Iris pigment epithelial cell (primary cell): Measurements from ENCODE around the gene KLRF1.

Experiments used
- DNase-seq: peaks from one replicate; pipeline ENCODE4 v3.0.0-alpha.2; 2011; ENCODE audit warnings: low read depth

The KLRF1 gene, protein sequence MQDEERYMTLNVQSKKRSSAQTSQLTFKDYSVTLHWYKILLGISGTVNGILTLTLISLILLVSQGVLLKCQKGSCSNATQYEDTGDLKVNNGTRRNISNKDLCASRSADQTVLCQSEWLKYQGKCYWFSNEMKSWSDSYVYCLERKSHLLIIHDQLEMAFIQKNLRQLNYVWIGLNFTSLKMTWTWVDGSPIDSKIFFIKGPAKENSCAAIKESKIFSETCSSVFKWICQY

DNA sequence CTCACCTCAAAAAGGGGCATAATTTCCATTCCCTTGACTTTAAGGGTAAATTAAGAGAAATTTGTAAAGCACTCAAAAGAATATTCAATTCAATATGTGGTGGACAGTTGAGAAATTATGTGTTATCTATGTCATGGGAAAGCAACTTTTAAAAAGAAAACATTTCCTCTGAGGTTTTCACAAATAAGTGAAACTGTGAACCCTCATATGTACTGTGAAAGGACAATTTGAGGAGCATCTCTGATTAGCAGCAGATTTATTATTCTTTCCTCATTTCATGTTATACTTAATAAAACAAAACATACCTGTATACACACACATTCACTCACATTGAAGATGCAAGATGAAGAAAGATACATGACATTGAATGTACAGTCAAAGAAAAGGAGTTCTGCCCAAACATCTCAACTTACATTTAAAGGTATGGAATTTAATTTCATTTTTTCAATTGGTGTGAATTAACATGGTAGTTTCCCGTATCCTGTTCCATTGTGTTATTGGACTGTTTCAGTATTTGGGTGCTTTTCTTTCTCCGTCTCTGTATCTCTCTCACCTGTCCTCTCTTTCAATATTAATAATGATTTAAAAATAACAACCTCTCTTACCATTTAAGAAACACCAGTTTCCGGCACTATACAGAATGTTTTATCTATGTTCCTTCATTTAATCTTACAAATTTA is at the start of gene KLRF1:
TSS of gene KLRF1 (plus strand) at position 273 of the 680 bp plus-strand sequence. CDS start at position 337, 64 bp downstream.
- no peak for DNase-seq

DNA sequence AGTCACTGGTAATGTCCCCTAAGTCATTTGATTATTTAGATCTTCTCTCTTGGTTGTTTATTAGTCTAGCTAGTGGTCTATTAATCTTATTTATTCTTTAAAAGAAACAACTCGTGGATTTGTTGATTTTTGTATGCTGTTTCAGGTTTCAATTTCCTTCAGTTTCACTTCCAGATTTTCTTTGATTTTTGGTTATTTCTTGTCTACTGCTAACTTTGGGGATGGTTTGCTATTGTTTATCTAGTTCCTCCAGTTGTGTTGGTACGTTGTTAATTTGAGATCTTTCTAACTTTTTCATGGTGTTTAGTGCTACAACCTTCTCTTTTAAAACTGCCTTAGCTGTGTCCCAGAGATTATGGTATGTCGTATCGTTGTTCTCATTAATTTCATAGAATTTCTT is 48.1 kb upstream of the KLRF1 start:
- no peak for DNase-seq

DNA sequence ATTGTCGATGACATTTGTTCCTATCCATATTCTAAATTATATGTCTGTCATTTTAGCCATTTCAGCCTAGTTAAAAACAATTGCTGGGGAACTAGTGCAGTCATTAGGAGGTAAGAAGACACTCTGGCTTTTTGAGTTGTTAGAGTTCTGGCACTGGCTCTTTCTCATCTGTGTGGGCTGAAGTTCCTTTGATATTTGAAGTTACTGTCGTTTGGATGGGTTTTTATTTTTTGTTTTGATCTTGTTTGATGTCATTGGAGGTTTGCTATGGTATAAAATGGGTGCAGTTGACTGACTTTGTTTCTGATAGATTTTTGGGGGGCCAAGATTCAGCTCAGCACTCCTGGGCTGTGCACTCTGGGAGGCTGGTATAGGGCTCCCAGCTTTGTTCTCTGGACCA is 45.9 kb upstream of the KLRF1 start:
- DNase-seq = no peak

DNA sequence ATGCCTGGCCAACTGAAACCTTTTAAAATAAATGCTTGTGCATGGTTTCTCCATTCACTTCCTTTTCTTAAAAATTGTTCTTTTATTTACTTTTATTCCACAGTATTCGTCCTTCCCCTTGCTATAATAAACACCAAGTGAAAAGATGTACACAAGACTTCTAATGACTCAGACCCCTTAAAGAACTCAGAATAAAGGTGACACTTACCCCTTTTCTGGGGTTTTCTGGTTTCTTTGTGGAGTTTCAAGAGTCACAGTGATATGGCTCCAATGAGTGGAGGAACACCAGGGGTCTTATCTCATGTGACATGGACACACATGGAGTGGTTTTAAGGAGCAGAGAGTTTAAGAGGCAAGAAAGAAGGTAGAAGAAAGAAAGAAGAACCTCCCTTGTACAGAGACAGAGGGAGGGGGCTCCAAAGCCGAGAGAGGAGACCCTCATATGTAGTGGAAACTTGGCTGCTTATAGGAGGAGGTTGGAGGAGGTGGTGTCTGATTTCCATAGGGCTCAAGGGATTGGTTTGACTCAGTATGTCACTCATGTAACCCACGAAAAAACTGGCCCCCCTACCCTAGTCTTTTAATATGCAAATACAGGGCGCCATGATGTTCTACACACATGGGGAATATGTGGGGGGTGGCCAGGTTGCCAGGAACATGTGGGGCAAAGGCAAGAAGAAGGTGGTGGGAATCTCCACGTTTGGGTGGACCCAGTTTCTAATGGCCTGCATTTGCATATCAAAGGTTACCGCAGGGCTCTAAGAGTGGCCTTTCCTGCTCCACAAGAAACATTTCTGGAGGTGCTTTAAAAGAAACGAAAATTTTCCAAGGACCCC is 44.5 kb upstream of the KLRF1 start:
- no peak for DNase-seq

DNA sequence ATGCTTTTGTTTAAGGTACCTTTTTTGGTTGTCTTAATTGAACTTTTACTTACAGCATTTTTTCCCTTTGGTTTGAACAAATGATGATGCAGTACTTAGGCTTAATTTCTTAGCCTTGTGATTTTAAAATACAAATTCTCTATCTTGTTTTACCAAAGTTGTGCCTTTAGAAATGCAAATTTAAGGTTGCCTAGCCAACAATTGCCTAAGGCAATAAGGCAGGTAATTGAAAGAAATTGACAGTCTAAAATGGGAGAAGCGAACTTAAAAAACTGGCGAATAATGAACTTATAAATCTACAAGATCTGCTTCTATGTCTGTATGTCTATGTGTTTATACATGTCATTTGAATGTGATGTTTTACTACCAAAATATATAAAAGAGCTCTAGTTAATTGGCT is 43.0 kb upstream of the KLRF1 start:
- DNase-seq = no peak

DNA sequence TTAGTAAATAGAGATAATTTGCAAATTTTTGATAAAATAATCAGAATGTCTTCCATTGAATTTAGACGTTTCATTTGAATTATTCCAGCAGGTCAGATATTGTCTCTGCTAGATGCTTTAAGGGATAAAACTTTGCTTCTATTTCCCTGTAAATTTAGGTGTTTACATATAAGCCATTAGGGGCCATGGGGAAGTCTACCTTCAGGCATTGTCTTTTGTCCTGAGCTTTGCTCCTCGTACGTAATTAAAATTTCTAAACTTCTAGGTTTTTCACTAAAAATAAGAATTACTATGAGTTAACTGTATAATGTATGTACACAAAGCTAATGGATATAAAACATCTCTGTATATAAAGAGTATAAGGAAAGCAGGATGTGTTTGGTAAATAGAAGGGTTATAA is 42.5 kb upstream of the KLRF1 start:
- DNase-seq = no peak

DNA sequence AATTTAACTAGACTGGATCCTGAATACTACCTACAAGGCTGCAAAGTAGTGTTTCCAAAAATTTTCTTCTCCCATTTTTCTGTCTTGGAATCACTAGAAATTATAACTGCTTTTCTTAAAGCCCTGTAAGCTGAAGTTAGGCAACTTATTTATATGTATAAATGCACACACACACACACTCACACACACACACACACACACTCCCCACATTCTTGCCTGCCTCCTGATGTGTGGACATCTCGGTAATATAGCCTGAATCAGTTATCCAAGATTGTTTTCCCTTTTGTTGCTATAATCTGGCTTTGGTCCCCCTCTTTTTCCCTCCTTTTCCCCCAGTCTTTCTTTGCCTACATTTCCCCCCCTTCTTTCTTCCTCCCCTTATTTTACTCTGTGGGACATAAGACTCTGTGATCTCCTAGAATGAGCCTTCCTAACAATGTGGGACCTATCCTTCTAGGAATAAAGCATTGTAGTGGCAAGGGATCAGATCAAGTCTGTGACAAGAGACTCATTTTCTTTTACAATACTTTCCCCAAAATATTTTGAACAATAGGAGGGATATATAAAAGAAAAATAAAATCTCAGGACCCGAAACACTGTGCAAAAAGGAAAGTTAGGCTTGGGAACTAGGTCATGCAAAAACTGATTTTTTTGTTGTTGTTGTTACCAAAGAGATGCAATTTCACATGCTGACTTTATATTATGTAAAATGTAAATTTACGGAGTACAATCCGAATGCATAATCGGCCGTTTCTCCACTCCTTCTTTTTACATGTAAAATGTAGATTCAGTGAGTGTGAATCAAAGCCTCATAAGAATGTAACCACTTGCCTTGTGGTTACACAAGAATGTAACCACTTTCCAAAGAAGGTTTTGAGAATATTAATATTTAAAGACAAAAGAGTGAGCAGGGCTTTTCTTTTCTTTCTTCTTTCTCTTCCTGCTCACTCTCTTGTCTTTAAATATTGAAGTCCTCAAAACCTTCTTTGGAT is 40.3 kb upstream of the KLRF1 start:
- peak; percentile 59 for DNase-seq

DNA sequence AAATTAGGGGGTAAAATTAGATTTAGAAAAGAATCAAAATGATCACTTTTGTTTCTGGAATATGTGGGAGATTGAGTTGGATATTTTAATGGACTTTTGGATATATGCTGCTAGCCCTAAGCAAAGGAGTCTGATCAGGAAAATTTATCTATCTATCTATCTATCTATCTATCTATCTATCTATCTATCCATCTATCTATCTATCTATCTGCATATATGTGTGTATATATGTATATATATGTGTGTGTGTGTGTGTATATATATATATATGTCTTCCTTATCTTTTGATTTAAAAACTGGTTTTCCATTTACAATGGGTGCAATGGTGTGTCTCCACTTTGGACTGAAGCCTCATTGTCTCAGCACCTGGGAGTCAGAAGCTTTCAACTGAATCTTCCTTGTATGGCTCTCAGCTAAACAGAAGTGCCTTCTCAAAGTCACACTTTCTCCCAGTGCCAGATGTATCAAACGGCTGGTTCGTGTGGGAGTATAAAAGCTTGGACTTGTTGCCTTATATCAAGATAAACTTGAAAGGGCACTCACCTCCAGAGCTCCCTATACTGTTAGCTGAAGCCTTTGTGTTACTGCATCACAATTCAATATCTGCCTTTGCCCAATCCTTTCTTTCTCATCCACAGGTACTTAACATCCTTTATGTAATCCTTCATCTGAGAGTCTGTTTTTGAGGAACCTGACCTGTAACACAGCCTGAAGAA is 34.9 kb upstream of the KLRF1 start:
- DNase-seq = no peak

DNA sequence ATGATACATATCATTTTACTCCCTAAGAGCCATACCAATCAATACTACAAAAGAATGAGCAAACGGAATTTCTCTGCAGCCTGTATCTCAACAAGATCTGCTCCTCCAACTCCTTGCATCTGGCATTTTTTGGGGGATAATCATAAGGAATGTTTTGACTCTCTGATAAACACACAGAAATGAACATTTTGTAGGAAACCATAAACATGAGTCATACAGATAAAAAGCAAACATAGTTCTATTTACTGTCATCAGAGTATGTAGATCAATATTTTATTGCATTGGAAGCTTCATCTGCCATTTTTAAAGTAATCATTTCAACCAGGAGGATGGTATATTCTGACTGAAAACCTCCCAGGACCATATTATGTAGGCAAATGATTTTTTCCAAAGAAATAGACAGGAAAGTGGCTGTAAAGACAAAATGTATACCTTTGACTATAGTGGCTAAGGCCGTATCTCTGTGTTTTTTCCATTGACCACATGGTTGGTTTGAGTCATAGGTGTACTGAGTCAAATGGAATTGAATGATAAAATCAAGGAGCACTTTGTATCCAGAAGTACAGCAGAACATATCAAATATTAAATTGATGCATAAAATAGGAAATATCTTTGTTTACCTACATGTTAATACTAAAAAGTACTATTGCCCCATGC is 34.2 kb upstream of the KLRF1 start:
- peak; percentile 70 for DNase-seq

DNA sequence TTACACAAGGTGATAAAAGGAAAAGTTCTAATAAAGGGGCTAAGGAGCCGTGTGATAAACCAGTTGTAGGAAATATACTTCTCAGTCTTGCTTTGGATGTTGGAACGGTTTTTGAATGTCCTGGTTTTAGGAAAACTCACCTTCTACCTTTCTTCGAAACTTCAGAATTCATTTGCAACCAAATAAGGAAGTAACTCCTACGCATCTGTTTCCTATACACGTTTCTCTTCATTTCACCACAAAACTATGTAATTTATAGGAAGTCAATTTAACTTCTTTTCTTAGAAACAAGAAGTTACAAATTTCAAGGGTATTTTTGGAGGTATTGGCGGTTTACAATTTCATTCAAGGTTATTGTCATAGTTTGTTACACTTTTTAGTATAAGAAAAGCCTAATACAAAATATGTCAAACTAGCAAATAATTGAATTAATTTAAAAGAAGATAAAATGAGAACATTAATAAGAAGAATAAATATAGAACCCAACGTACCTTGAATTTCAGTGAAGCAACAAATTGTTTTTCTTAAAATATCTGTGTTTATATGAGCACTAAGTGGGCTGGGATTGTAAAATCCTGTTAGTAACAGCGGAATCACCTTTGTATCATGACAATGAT is 33.4 kb upstream of the KLRF1 start:
- no peak for DNase-seq

DNA sequence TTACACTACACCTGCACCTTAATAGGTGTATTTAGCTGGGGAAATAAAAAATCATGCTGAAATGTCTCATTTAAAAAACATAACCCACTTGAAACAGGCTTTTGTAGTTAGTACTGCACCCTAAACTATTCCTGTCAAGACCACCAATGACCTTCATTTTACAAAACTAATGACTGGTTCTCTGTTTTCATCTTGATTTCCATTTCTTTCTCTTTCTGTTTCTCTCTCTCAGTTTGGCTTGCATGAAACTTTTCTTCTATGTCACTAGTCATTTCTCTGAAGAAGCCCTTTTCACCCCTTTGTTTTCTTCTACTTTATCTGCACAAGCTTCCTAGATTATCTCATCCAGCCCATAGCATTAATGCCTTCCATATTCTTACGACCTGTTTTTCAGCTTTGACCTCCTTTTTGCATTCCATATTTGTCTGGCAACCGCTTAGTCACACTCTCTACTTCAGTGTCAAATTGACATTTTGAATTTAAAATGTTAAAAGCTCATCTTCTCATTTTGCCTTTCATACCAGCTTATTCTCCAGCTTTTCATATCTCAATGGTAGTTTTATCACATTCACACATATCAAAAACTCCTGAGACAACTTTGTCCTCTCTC is 32.7 kb upstream of the KLRF1 start:
- peak; percentile 20 for DNase-seq

DNA sequence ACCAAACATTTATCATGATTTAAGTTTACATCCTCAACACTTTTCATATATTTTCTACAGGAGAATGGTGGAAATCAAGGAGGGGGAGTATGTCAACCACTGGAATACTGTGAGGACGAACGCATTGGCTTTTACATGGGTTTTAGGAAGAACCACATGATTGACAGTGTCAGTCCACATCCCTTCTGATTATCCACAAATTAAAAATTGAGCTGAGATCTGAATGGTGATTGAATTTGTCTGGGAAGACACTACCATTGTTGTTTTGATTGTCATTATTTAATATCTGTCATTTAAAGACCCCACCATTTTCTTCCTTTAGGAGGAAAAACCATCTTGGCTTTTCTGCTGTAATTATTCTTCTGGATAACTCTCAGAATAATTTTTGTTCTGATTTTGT is 31.3 kb upstream of the KLRF1 start:
- no peak for DNase-seq

DNA sequence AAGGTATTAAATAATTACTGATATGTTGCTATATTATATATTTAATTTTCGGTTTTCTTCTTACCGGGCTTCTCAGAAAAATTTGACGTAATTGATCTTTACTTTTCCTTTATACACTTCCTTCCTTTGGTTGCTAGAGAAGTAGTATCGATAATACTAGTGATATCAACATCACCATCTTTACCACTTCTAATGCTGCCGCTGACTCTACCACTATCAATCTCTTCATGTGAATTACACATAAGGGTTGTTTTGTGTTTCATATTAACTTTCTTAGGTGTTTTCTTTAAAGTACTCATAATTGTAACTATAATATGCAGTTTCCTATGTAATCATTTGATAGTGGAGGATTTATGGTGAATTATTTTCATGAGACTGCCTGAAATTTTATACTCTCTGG is 30.9 kb upstream of the KLRF1 start:
- no peak for DNase-seq

DNA sequence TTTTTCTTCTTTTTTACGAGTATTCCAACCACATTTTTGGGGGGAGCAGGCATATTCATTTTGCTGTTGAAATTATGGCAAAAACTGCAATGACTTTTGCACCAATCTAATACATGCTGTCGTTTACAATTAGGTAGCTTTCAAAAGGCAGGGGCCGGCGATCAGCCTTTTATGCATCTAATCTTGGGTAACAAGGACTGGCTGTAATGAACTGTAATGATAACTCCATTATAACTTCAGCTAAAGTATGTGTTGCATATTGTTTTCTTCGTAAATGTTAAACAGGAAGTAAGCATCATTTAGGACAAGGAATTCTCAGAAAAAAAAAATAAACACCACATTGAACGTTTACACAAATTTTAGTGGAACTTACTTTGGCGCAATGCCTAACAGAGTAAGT is 30.3 kb upstream of the KLRF1 start:
- no peak for DNase-seq

DNA sequence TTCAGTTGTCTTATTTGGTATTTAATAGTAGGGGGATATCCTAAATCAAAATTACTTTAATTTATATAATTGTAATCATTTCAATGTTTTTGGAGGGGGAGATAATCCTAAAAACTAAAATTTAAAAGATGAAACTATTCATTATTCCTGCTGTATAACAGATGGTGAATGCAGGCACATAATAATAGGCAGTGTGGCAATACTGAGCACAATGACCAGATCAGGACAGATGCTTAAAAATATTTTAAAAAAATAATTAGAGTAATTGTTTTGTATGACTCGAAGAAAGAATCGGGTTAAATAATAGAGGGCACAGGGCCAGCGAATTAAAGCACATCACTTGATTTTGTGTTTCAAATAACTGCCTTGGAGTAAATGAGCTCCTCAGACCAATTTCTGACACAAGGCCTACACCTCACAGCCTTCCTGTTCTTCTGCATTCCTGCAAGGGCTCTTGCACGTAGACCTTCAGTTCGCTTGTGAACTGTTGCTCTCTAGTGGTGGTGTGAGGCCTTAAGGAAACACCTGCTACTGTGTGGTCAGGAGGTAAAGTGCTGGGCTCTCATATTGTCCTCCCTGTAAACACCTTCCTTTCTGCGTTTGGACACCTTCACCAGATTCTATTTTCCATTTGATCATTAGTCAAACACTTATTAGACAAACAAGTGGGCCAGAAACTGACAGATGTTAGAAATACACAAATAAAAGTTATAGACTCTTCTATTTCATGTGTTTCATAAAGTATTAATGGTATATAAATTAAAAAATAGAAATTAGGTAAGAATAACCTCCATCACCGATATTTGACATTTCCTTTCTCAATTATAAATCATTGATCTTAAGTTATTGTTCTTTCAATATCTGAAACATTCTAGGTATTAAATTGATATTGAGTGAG is 29.3 kb upstream of the KLRF1 start:
- DNase-seq = peak; percentile 75

DNA sequence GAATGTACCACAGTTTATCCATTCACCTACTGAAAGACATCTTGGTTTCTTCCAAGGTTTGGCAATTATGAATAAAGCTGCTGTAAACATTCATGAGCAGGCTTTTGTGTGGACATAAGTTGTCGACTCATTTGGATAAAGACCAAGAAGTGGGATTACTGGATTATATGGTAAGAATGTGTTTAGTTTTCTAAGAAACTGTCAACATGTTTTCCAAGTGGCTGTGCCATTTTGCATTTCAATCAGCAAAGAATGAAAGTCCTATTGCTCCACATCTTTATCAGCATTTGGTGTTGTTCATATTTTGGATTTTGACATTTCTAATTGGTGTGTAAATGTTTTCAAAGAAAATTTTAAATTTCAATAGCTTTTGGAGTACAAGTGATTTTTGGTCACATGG is 27.3 kb upstream of the KLRF1 start:
- DNase-seq = no peak

DNA sequence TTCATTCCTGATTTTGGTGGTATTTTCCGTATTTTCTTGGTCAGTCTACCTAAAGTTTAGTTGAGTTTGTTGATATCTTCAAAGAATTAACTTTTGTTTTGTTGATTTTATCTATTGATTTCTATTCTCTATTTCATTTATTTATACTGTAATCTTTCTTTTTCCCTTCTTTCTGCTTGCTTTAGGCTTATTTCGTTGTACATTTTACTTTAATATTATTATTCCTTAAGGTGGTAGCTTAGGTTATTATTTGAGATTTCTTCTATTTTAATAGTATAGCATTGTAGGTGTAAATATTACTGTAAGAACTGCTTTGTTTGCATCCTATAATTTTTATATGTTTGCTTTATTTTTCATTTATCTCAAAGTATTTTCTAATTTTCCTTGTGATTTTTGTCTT is 21.4 kb upstream of the KLRF1 start:
- no peak for DNase-seq

DNA sequence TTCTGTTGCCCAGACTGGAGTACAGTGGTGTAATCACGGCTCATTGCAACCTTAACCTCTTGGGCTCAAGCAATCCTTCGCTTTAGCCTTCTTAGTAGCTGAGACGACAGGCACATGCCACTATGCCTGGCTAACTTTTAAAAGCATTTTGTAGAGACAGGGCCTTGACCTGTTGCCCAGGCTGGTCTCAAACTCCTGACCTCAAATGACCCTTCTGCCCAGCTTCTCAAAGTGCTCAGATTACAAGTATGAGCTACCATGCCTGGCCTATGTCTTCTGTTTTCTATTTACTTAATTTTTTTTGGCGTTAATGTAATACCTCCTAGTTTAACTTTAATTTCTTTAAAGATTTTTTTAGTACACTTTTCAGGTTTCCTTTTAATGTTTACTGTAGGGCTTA is 20.6 kb upstream of the KLRF1 start:
- no peak for DNase-seq

DNA sequence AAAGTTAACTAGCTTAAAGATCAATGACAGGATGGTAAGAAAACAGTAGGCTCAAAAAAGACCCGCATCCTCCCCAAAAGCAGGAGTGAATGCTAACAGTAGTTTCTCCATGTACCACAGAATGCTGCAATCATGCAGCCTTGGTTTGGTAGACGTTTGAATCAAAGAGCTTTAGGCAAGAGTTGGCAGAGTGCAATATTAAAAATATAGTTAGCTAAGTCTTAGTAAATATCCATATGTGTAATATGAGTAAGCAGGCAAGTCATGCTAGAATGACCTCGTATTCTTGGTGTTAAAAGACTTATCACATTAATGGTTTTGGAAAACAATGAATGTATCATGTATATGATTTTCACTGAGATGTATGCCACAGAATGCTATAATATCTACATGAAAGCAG is 18.8 kb upstream of the KLRF1 start:
- no peak for DNase-seq
